HEK293T (cell line): ENCODE measurements around the gene ANKRD33B.

ENCODE experiments used
- ARNT ChIP-seq: fragments of 450-650 bp; IDR thresholded peaks from 2 replicates; pipeline ENCODE4 v1.6.1; 2017; ENCODE audit warnings: mild to moderate bottlenecking
- BHLHE40 ChIP-seq: fragments of 450-650 bp; IDR thresholded peaks from 2 replicates; pipeline ENCODE4 v1.6.1; 2016; ENCODE audit warnings: mild to moderate bottlenecking, moderate library complexity, borderline replicate concordance
- CTBP1 ChIP-seq: fragments of 450-650 bp; IDR thresholded peaks from 2 replicates; pipeline ENCODE4 v1.6.1; 2016; ENCODE audit warnings: borderline replicate concordance
- FOXA1 ChIP-seq: fragments of 450-650 bp; IDR thresholded peaks from 2 replicates; pipeline ENCODE4 v1.6.1; 2016; ENCODE audit warnings: mild to moderate bottlenecking
- FOXK2 ChIP-seq: fragments of 450-650 bp; IDR thresholded peaks from 2 replicates; pipeline ENCODE4 v1.6.1; 2016; ENCODE audit warnings: mild to moderate bottlenecking
- L3MBTL2 ChIP-seq: fragments of 450-650 bp; conservative IDR thresholded peaks from 2 replicates; pipeline ENCODE4 v1.6.1; 2016; ENCODE audit warnings: mild to moderate bottlenecking
- NFRKB ChIP-seq: fragments of 450-650 bp; IDR thresholded peaks from 2 replicates; pipeline ENCODE4 v1.6.1; 2016; ENCODE audit warnings: mild to moderate bottlenecking, moderate library complexity
- SP1 ChIP-seq: fragments of 450-650 bp; IDR thresholded peaks from 2 replicates; pipeline ENCODE4 v1.6.1; 2017
- SUZ12 ChIP-seq: fragments of 450-650 bp; IDR thresholded peaks from 2 replicates; pipeline ENCODE4 v1.6.1; 2016; ENCODE audit warnings: mild to moderate bottlenecking
- TARDBP ChIP-seq: fragments of 450-650 bp; IDR thresholded peaks from 2 replicates; pipeline ENCODE4 v1.6.1; 2016
- TF ChIP-seq, protein P1 (sequence below): fragments of 450-650 bp; IDR thresholded peaks from 2 replicates; pipeline ENCODE4 v1.6.1; 2016

DNA sequence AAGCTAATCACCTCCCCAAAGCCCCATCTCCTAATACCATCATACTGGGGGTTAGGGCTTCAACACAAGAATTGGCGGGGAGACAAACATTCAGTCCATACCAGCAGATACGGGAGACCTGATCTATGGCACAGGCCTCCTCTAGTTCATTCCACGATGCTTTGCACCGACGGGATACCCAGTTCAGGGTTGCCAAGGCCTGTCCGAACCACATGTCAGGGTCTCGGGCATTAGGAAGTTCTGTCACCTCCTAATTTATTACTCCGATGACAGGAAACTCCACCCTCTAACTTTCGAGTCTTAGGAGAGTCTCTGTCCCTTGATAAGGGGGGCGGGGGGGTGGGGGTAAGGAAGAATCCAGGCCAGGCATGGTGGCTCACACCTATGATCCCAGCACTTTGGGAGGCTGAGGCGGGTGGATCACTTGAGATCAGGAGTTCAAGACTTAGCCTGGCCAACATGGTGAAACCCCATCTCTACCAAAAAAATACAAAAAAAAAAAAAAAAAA is 23.8 kb upstream of the ANKRD33B start:
- no peak for TF ChIP-seq SP1
- TF ChIP-seq FOXK2 = no peak
- no peak for TF ChIP-seq SUZ12
- no peak for TF ChIP-seq FOXA1
- no peak for TF ChIP-seq NFRKB
- TF ChIP-seq BHLHE40 = no peak
- no peak for TF ChIP-seq CTBP1
- TF ChIP-seq L3MBTL2 = no peak
- no peak for TF ChIP-seq ARNT
- TF ChIP-seq, protein P1, sequence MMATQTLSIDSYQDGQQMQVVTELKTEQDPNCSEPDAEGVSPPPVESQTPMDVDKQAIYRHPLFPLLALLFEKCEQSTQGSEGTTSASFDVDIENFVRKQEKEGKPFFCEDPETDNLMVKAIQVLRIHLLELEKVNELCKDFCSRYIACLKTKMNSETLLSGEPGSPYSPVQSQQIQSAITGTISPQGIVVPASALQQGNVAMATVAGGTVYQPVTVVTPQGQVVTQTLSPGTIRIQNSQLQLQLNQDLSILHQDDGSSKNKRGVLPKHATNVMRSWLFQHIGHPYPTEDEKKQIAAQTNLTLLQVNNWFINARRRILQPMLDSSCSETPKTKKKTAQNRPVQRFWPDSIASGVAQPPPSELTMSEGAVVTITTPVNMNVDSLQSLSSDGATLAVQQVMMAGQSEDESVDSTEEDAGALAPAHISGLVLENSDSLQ = no peak
- TF ChIP-seq TARDBP = no peak
